ENCODE data around the gene TRIM67. TPM values are rescaled to one million over a fixed set of nuclear protein-coding genes. Genes with fewer than 3 reads are reported as not detected.

The TRIM67 gene
- total RNA-seq, 2 donors from 2014 or later: 0.12 TPM; not detected in 1

DNA sequence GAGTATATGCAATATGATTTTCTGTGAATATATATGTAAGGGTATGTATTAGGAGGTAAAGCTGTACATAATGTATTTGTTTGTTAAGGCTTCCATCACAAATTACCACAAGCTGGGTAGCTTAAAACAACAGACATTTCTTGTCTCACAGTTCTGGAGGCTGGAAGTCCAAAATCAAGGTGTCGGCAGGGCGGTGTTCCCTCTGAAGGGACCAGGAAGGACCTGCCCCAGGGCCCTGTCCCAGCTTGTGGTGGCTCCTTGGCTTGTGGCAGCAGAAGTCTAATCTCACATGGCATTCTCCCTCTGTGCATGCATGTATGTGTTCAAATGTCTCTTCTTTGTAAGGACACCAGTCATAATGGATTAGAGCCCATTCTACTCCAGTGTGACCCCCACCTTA, 17.1 kb downstream of the TRIM67 start:
- no peak for ATAC-seq (replicated peaks in 1 of 2)
- peaks cover 74% of the 10 kb centered on the region for H3K27me3 Mint-ChIP-seq (ENCODE audit: low read depth)
- H3K27ac Mint-ChIP-seq: no peak overlapping the region
- no peak overlapping the region for H3K4me3 Mint-ChIP-seq
- H3K9me3 Mint-ChIP-seq: no peaks in the 10 kb centered on the region
- DNase-seq: no peak
- H3K4me1 Mint-ChIP-seq (ENCODE audit: low read depth): no peaks in the 10 kb centered on the region
- peaks cover 0 to 1% of the 10 kb centered on the region in 2 donors for H3K36me3 Mint-ChIP-seq (ENCODE audit: insufficient read depth in 2 of 2)

GRCh38 chr1:231180034-231180433, 18.2 kb downstream of the TRIM67 start:
- Mint-ChIP-seq H3K9me3 (no peaks in the 10 kb centered on the region), H3K4me1 (ENCODE audit: low read depth) (no peaks in the 10 kb centered on the region), H3K27ac (no peak overlapping the region), H3K4me3 (no peak overlapping the region), H3K27me3 (ENCODE audit: low read depth) (peaks cover 72% of the 10 kb centered on the region), H3K36me3 (ENCODE audit: insufficient read depth in 2 of 2) (peaks cover 0 to 1% of the 10 kb centered on the region in 2 donors)
- ATAC-seq (replicated peaks in 1 of 2) (no peak), DNase-seq (no peak)

GRCh38 chr1:231181271-231181670, 19.4 kb downstream of the TRIM67 start:
- H3K4me1 Mint-ChIP-seq (ENCODE audit: low read depth): no peaks in the 10 kb centered on the region
- H3K4me3 Mint-ChIP-seq: no peak overlapping the region
- DNase-seq (no peak), ATAC-seq (replicated peaks in 1 of 2) (no peak)
- H3K27me3 Mint-ChIP-seq (ENCODE audit: low read depth): peaks cover 68% of the 10 kb centered on the region
- H3K27ac Mint-ChIP-seq: no peak overlapping the region
- H3K36me3 Mint-ChIP-seq (ENCODE audit: insufficient read depth in 2 of 2): peaks cover 0 to 1% of the 10 kb centered on the region in 2 donors
- H3K9me3 Mint-ChIP-seq: no peaks in the 10 kb centered on the region

DNA sequence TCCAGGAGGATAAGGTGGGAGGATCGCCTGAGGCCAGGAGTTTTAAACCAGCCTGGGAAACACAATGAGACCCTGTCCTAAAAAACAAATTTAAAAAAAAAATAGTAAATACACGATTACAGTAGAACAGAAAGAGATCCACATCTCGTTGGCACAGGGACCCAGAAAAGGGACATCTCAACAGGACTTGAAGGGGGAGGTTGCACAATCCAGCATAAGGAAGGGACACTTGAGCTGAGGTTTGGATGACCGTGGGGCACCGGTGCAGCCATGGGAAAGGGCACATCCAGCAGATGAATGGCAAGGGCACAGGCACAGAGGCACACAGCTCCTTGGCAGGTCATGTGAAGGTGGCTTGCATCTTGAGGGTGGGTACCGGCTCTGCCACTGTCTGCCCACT, 20.5 kb downstream of the TRIM67 start:
- H3K27ac Mint-ChIP-seq: no peak overlapping the region
- no peak overlapping the region for H3K4me3 Mint-ChIP-seq
- peaks cover 59% of the 10 kb centered on the region for H3K27me3 Mint-ChIP-seq (ENCODE audit: low read depth)
- no peaks in the 10 kb centered on the region for H3K9me3 Mint-ChIP-seq
- H3K4me1 Mint-ChIP-seq (ENCODE audit: low read depth): no peaks in the 10 kb centered on the region
- ATAC-seq (replicated peaks in 1 of 2): no peak
- no peak for DNase-seq
- peaks cover 0 to 1% of the 10 kb centered on the region in 2 donors for H3K36me3 Mint-ChIP-seq (ENCODE audit: insufficient read depth in 2 of 2)

GRCh38 chr1:231183639-231184590, 22.1 kb downstream of the TRIM67 start:
- Mint-ChIP-seq H3K36me3 (ENCODE audit: insufficient read depth in 2 of 2) (peaks cover 0 to 1% of the 10 kb centered on the region in 2 donors), H3K4me1 (ENCODE audit: low read depth) (no peaks in the 10 kb centered on the region), H3K27ac (no peak overlapping the region), H3K4me3 (no peak overlapping the region), H3K27me3 (ENCODE audit: low read depth) (peaks cover 53% of the 10 kb centered on the region), H3K9me3 (no peaks in the 10 kb centered on the region)
- ATAC-seq (replicated peaks in 1 of 2): no peak
- DNase-seq: no peak

GRCh38 chr1:231184891-231185290, 23.0 kb downstream of the TRIM67 start:
- no peak overlapping the region for H3K27ac Mint-ChIP-seq
- H3K9me3 Mint-ChIP-seq: peaks cover 0 to 1% of the 10 kb centered on the region in 2 donors
- ATAC-seq (replicated peaks in 1 of 2) (no peak), DNase-seq (no peak)
- no peaks in the 10 kb centered on the region for H3K4me1 Mint-ChIP-seq (ENCODE audit: low read depth)
- peaks cover 45% of the 10 kb centered on the region for H3K27me3 Mint-ChIP-seq (ENCODE audit: low read depth)
- H3K4me3 Mint-ChIP-seq: no peak overlapping the region
- H3K36me3 Mint-ChIP-seq (ENCODE audit: insufficient read depth in 2 of 2): no peaks in the 10 kb centered on the region

DNA sequence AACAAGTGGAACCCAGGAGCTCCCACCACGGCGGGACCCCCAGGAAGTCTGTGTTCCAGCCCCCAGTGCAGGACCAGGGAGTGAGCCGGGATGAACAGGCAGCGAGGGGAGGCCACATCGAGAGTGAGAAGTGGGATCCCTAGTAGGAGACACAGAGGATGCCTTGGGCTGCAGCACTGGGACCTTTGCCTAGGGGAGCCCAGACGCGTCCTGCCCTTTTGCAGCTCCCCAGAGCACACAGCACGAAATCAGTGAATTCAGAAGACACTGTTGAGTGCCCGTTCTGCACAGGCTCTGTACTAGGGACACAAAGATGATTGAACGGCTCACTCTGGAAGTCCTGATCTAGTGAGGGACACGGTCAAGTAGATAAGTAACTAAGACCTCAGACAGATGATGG, 23.5 kb downstream of the TRIM67 start:
- no peak for ATAC-seq (replicated peaks in 1 of 2)

DNA sequence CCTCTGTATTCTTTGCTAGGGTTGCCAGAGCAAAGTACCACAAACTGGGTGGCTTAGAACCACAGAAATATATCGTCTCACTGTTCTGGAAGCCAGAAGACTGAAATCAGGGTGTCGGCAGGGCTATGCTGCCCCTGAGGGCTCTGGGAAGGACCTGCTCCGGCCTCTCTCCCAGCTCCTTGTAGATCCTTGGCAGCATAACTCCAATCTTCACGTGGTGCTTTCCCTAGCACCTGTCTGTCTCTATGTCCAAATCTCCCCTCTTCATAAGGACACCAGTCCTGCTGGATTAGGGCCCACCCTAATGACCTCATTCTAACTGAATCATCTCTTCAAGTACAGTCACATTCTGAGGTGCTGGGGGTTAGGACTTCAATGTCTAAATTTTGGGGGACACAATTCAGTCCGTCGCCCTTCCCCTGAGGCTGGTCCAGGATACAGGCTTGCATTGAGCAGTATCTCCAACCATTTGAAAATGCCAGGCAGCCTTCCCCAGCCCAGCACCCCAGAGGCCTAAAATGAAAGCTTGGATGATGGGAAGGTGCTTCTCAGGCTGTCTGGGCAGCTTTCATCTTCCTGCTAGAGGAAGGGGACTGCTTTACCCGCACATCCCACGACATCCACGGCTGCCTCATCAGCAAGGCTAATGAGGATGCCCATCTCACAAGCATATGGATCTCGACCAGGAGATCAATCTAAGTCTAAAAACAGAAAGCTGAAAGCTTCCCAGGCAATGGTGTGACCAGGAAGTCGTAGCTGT, 24.7 kb downstream of the TRIM67 start:
- Mint-ChIP-seq H3K36me3 (ENCODE audit: insufficient read depth in 2 of 2) (no peaks in the 10 kb centered on the region), H3K27me3 (ENCODE audit: low read depth) (peaks cover 39% of the 10 kb centered on the region), H3K4me3 (no peak overlapping the region), H3K4me1 (ENCODE audit: low read depth) (no peaks in the 10 kb centered on the region), H3K9me3 (peaks cover 0 to 1% of the 10 kb centered on the region in 2 donors), H3K27ac (no peak overlapping the region)
- ATAC-seq (replicated peaks in 1 of 2) (no peak), DNase-seq (no peak)

More for the DNA sequence above, 23.5 kb downstream of the TRIM67 start:
- peaks cover 0 to 1% of the 10 kb centered on the region in 2 donors for H3K9me3 Mint-ChIP-seq
- no peak overlapping the region for H3K27ac Mint-ChIP-seq
- no peak overlapping the region for H3K4me3 Mint-ChIP-seq
- peaks cover 44% of the 10 kb centered on the region for H3K27me3 Mint-ChIP-seq (ENCODE audit: low read depth)
- H3K4me1 Mint-ChIP-seq (ENCODE audit: low read depth): no peaks in the 10 kb centered on the region
- H3K36me3 Mint-ChIP-seq (ENCODE audit: insufficient read depth in 2 of 2): no peaks in the 10 kb centered on the region
- no peak for DNase-seq

- ATAC-seq (replicated peaks in 1 of 2) (no peak), DNase-seq (no peak)
- Mint-ChIP-seq H3K9me3 (peaks cover 0 to 1% of the 10 kb centered on the region in 2 donors), H3K4me3 (no peak overlapping the region), H3K4me1 (ENCODE audit: low read depth) (no peaks in the 10 kb centered on the region), H3K27me3 (ENCODE audit: low read depth) (peaks cover 28% of the 10 kb centered on the region), H3K36me3 (ENCODE audit: insufficient read depth in 2 of 2) (no peaks in the 10 kb centered on the region), H3K27ac (no peak overlapping the region)
Measured at GRCh38 chr1:231187571-231187970, 25.7 kb downstream of the TRIM67 start.

GRCh38 chr1:231188072-231188471, 26.2 kb downstream of the TRIM67 start:
- Mint-ChIP-seq H3K36me3 (ENCODE audit: insufficient read depth in 2 of 2) (no peaks in the 10 kb centered on the region), H3K27me3 (ENCODE audit: low read depth) (peaks cover 26% of the 10 kb centered on the region), H3K4me1 (ENCODE audit: low read depth) (no peaks in the 10 kb centered on the region), H3K4me3 (no peak overlapping the region), H3K9me3 (peaks cover 0 to 1% of the 10 kb centered on the region in 2 donors), H3K27ac (no peak overlapping the region)
- ATAC-seq (replicated peaks in 1 of 2): no peak
- DNase-seq: no peak

- Mint-ChIP-seq H3K9me3 (peaks cover 0 to 1% of the 10 kb centered on the region in 2 donors), H3K4me3 (no peak overlapping the region), H3K36me3 (ENCODE audit: insufficient read depth in 2 of 2) (no peaks in the 10 kb centered on the region), H3K4me1 (ENCODE audit: low read depth) (no peaks in the 10 kb centered on the region), H3K27me3 (ENCODE audit: low read depth) (peaks cover 26% of the 10 kb centered on the region), H3K27ac (no peak overlapping the region)
- no peak for DNase-seq
- ATAC-seq (replicated peaks in 1 of 2): no peak
Measured at GRCh38 chr1:231188768-231189167, 26.9 kb downstream of the TRIM67 start.

GRCh38 chr1:231189683-231190270, 27.9 kb downstream of the TRIM67 start:
- Mint-ChIP-seq H3K4me3 (no peak overlapping the region), H3K9me3 (peaks cover 0 to 1% of the 10 kb centered on the region in 2 donors), H3K36me3 (ENCODE audit: insufficient read depth in 2 of 2) (no peaks in the 10 kb centered on the region), H3K27me3 (ENCODE audit: low read depth) (peaks cover 16% of the 10 kb centered on the region), H3K4me1 (ENCODE audit: low read depth) (no peaks in the 10 kb centered on the region), H3K27ac (no peak overlapping the region)
- no peak for ATAC-seq (replicated peaks in 1 of 2)
- DNase-seq: no peak

DNA sequence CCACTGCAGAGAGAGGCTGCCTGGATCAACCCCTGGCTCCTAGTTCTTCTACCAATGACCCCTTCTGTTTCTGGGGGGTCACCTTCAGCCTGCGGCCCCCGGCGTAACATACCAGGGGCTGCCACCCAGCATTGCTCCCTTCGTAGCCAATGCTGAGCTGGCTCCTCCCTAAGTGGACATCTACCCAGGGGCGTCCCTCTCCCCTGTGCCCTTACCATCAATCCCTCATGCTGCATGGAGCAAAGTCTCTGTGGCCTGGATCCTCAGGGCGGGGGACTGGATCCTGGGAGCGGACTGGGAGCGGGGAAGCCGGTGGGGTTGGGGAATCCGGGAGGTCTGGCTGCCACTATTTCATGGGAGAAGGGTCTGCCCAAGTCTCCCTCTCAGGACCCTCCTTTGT, 28.6 kb downstream of the TRIM67 start:
- DNase-seq: no peak
- no peak for ATAC-seq (replicated peaks in 1 of 2)
- Mint-ChIP-seq H3K27ac (no peak overlapping the region), H3K36me3 (ENCODE audit: insufficient read depth in 2 of 2) (no peaks in the 10 kb centered on the region), H3K4me3 (no peak overlapping the region), H3K4me1 (ENCODE audit: low read depth) (no peaks in the 10 kb centered on the region), H3K27me3 (ENCODE audit: low read depth) (peaks cover 14% of the 10 kb centered on the region), H3K9me3 (peaks cover 0 to 1% of the 10 kb centered on the region in 2 donors)
